ENCODE results near the gene DNMBP. TPM values are rescaled to one million over a fixed set of nuclear protein-coding genes. Genes with fewer than 3 reads are reported as not detected.

DNMBP gene
- total RNA-seq, 4 donors from 2014 or later, result 9.5 to 15.8 (median 11.4) TPM

- TF ChIP-seq CTCF (IDR thresholded peaks at IDR 0.05), result no peak
- TF ChIP-seq POLR2A (IDR thresholded peaks at IDR 0.05), result no peak
- Histone ChIP-seq H3K4me1 (peaks cover 1 to 30% (median 6%) of the 10 kb centered on the region in 3 donors), H3K9me3 (no peaks in the 10 kb centered on the region), H3K27me3 (no peaks in the 10 kb centered on the region), H3K36me3 (no peaks in the 10 kb centered on the region), H3K27ac (peak overlapping the region in 1 of 4 donors; percentile 42), H3K4me3 (no peak overlapping the region)
- intact Hi-C loops (cut with DNase I), result no loop called here
- DNase-seq, result no peak
- WGBS, 2 donors, result 39 to 62% methylated on average over 3 to 5 of the region's 5 CpGs
Measured at GRCh38 chr10:100037758-100038315, 28.1 kb upstream of the DNMBP start.

- H3K27ac ChIP-seq, result no peak overlapping the region
- intact Hi-C loops (cut with DNase I), result no loop called here
- H3K4me1 ChIP-seq, result peaks cover 0 to 20% (median 6%) of the 10 kb centered on the region in 3 donors
- H3K36me3 ChIP-seq, result no peaks in the 10 kb centered on the region
- no peak for DNase-seq
- TF ChIP-seq POLR2A (IDR thresholded peaks at IDR 0.05), result no peak
- no peak for TF ChIP-seq CTCF (IDR thresholded peaks at IDR 0.05)
- no peak overlapping the region for H3K4me3 ChIP-seq
- WGBS, 2 donors, result 81 to 87% methylated on average over 5 to 6 of the region's 7 CpGs
- no peaks in the 10 kb centered on the region for H3K9me3 ChIP-seq
- no peaks in the 10 kb centered on the region for H3K27me3 ChIP-seq
Measured at GRCh38 chr10:100036850-100037249, 27.1 kb upstream of the DNMBP start.

- Histone ChIP-seq H3K4me1 (peaks cover 0 to 11% (median 6%) of the 10 kb centered on the region in 3 donors), H3K4me3 (no peak overlapping the region), H3K36me3 (no peaks in the 10 kb centered on the region), H3K27ac (no peak overlapping the region), H3K27me3 (no peaks in the 10 kb centered on the region), H3K9me3 (no peaks in the 10 kb centered on the region)
- WGBS, 2 donors, result 71 to 88% methylated on average over 1 of the region's 1 CpG
- intact Hi-C loops (cut with DNase I), result no loop called here
- no peak for DNase-seq
- TF ChIP-seq POLR2A (IDR thresholded peaks at IDR 0.05) (no peak), CTCF (IDR thresholded peaks at IDR 0.05) (no peak)
Measured at GRCh38 chr10:100033766-100034418, 24.1 kb upstream of the DNMBP start.

GRCh38 chr10:100027416-100027815 is 17.7 kb upstream of the DNMBP start:
- TF ChIP-seq CTCF (IDR thresholded peaks at IDR 0.05), result no peak
- no peak for TF ChIP-seq POLR2A (IDR thresholded peaks at IDR 0.05)
- Histone ChIP-seq H3K4me3 (no peak overlapping the region), H3K9me3 (peaks cover 0 to 9% (median 0%) of the 10 kb centered on the region in 3 donors), H3K27me3 (no peaks in the 10 kb centered on the region), H3K27ac (no peak overlapping the region), H3K36me3 (no peaks in the 10 kb centered on the region), H3K4me1 (no peaks in the 10 kb centered on the region)
- WGBS, 2 donors, result 81 to 95% methylated on average over 1 of the region's 1 CpG
- intact Hi-C loops (cut with DNase I), result no loop called here
- DNase-seq, result no peak

- Histone ChIP-seq H3K4me1 (no peaks in the 10 kb centered on the region), H3K27ac (no peak overlapping the region), H3K4me3 (no peak overlapping the region), H3K36me3 (no peaks in the 10 kb centered on the region), H3K9me3 (peaks cover 0 to 9% (median 0%) of the 10 kb centered on the region in 3 donors), H3K27me3 (no peaks in the 10 kb centered on the region)
- DNase-seq, result no peak
- TF ChIP-seq POLR2A (IDR thresholded peaks at IDR 0.05), result no peak
- no peak for TF ChIP-seq CTCF (IDR thresholded peaks at IDR 0.05)
- 75 to 79% methylated on average over 5 of the region's 5 CpGs for WGBS, 2 donors
- intact Hi-C loops (cut with DNase I), result no loop called here
Measured at GRCh38 chr10:100025576-100025975, 15.8 kb upstream of the DNMBP start.
